ENCODE data around the gene NRBF2.

DNA sequence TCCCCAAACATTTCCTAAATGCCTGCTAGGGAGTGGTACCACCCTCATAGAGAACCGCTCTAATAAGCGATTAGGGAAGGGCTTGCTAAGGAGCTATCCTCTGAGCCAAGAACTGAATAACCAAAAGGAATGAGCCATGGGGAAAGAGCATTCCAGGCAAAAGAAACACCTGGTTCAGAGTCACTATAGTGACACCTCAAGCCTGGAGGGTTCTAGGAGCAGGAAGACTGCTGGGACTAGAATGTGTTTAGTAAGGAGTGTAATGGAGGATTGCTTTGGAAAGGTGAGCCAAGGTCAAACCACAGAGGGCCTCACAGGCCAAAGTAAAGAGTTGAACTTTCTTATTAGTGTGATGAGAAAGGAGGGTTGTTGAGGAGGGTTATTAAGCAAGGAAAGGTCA, 38.7 kb upstream of the NRBF2 start:
- TF ChIP-seq, protein P1, sequence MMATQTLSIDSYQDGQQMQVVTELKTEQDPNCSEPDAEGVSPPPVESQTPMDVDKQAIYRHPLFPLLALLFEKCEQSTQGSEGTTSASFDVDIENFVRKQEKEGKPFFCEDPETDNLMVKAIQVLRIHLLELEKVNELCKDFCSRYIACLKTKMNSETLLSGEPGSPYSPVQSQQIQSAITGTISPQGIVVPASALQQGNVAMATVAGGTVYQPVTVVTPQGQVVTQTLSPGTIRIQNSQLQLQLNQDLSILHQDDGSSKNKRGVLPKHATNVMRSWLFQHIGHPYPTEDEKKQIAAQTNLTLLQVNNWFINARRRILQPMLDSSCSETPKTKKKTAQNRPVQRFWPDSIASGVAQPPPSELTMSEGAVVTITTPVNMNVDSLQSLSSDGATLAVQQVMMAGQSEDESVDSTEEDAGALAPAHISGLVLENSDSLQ (IDR thresholded peaks at IDR 0.05) = no peak
- TF ChIP-seq SUZ12 (IDR thresholded peaks at IDR 0.05) = no peak
- TF ChIP-seq SP1 (IDR thresholded peaks at IDR 0.05) = no peak
- no peak for TF ChIP-seq NFRKB (IDR thresholded peaks at IDR 0.05)
- no peak for TF ChIP-seq FOXM1 (IDR thresholded peaks at IDR 0.05; ENCODE audit: borderline replicate concordance)
- TF ChIP-seq BHLHE40 (IDR thresholded peaks at IDR 0.05; ENCODE audit: borderline replicate concordance) = no peak
- no peak for TF ChIP-seq FOXK2 (IDR thresholded peaks at IDR 0.05)
- TF ChIP-seq FOXA1 (IDR thresholded peaks at IDR 0.05) = no peak
